C4-2B (cell line): ENCODE results near the gene ADAMTS18.

Source experiments
- CTCF ChIP-seq: fragments of 450-650 bp; conservative IDR thresholded peaks from 2 replicates; pipeline ENCODE4 v1.5.1; 2017; ENCODE audit warnings: mild to moderate bottlenecking
- ZFX ChIP-seq: fragments of 450-650 bp; IDR thresholded peaks from 2 replicates; pipeline ENCODE4 v1.6.1; 2017

GRCh38 chr16:77385481-77385880 lies 49.4 kb downstream of the ADAMTS18 start:
- TF ChIP-seq CTCF (no peak), ZFX (no peak)
